SH-SY5Y (cell line): ENCODE data around the gene OR1J1.

Experiments
- GATA2 ChIP-seq: IDR thresholded peaks from 2 replicates; pipeline ENCODE4 v1.6.1; 2011; ENCODE audit warnings: mild to moderate bottlenecking, low read depth, low read length
- GATA3 ChIP-seq: IDR thresholded peaks from 2 replicates; pipeline ENCODE4 v1.6.1; 2011; ENCODE audit warnings: low read depth, mild to moderate bottlenecking, low read length, moderate library complexity

DNA sequence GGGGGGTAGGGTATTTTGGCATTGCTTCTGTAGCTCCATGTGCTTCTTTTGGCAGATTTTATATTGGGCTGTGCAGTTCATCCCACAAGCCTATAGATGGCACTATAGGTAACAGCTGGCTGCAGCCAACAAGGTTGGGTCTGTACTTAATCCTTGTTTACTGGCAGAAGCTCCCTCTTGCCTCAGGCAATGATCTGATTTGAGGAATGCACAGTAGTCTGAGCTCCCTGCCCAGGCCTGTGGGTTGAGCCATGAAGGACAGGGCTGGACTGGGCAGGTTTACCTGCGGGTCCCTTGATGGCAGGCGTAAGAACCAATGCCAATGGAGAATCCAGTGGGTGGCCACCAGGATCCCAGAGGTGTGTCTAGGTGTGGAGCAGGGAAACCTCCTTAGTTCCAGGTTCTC is 21.2 kb upstream of the OR1J1 start:
- TF ChIP-seq GATA3 (no peak), GATA2 (no peak)
